HL-60 (cell line): ENCODE data around the gene NOL8.

Experiments used
- DNase-seq, 2 experiments: peaks; one replicate each; pipeline ENCODE4 v3.0.0-alpha.2; 2010 to 2020; ENCODE audit warnings: low read depth in 1 of 2, low spot score in 1 of 2
- H3K27ac ChIP-seq: fragments of 250-450 bp; sonication (Bioruptor Pico); replicated peaks from 2 replicates; pipeline ENCODE4 v1.5.1; 2020; ENCODE audit warnings: mild to moderate bottlenecking, moderate library complexity
- H3K27me3 ChIP-seq: fragments of 250-450 bp; sonication (Bioruptor Pico); 2 replicates; pipeline ENCODE4 v1.5.1; 2021; ENCODE audit warnings: mild to moderate bottlenecking, moderate library complexity; ENCODE audit not compliant: insufficient read depth, poor library complexity, severe bottlenecking
- H3K4me3 ChIP-seq: replicated peaks from 2 replicates; pipeline ENCODE4 v1.5.1; 2011; ENCODE audit warnings: mild to moderate bottlenecking, control low read depth, low read length; ENCODE audit not compliant: insufficient read depth
- GABPA ChIP-seq: IDR thresholded peaks from 2 replicates; pipeline ENCODE4 v1.6.1; 2012; ENCODE audit warnings: low read depth
- POLR2AphosphoS5 ChIP-seq: IDR thresholded peaks from 2 replicates; pipeline ENCODE4 v1.6.1; 2012; ENCODE audit warnings: low read depth
- REST ChIP-seq: IDR thresholded peaks from 2 replicates; pipeline ENCODE4 v1.6.1; 2012; ENCODE audit warnings: low read depth; ENCODE audit not compliant: insufficient replicate concordance
- SPI1 ChIP-seq: IDR thresholded peaks from 2 replicates; pipeline ENCODE4 v1.6.1; 2012; ENCODE audit warnings: low read depth, mild to moderate bottlenecking, borderline replicate concordance
- TF ChIP-seq, protein P1 (sequence below): IDR thresholded peaks from one replicate; pipeline ENCODE4 v1.5.1; 2011; ENCODE audit warnings: low read length, control low read depth, inconsistent platforms; ENCODE audit not compliant: insufficient read depth

Gene NOL8

DNA sequence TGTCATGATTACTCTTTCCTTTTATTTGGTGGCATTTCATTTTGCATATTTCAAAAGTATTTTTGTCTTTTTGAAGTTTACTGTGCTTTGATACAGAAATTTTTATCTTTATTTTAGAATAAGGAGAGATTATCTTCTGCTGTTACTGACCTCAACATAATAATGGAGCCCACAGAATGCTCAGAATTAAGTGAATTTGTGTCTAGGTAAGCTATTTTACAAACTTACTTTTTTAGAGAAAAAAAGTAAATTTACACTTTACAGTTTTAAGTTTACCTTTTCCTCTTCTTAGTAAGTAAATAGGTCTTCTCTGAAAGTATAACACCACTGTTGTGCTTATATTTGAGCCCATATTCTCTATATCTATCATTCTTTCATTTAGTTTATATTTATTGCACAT is 20.4 kb upstream of the NOL8 start:
- DNase-seq = no peak
- Histone ChIP-seq H3K4me3 (no peak overlapping the region), H3K27me3 (no peaks in the 10 kb centered on the region), H3K27ac (no peak overlapping the region)
- TF ChIP-seq, protein P1, sequence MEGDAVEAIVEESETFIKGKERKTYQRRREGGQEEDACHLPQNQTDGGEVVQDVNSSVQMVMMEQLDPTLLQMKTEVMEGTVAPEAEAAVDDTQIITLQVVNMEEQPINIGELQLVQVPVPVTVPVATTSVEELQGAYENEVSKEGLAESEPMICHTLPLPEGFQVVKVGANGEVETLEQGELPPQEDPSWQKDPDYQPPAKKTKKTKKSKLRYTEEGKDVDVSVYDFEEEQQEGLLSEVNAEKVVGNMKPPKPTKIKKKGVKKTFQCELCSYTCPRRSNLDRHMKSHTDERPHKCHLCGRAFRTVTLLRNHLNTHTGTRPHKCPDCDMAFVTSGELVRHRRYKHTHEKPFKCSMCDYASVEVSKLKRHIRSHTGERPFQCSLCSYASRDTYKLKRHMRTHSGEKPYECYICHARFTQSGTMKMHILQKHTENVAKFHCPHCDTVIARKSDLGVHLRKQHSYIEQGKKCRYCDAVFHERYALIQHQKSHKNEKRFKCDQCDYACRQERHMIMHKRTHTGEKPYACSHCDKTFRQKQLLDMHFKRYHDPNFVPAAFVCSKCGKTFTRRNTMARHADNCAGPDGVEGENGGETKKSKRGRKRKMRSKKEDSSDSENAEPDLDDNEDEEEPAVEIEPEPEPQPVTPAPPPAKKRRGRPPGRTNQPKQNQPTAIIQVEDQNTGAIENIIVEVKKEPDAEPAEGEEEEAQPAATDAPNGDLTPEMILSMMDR = no peak
- TF ChIP-seq POLR2AphosphoS5 (no peak), REST (no peak), SPI1 (no peak), GABPA (no peak)

DNA sequence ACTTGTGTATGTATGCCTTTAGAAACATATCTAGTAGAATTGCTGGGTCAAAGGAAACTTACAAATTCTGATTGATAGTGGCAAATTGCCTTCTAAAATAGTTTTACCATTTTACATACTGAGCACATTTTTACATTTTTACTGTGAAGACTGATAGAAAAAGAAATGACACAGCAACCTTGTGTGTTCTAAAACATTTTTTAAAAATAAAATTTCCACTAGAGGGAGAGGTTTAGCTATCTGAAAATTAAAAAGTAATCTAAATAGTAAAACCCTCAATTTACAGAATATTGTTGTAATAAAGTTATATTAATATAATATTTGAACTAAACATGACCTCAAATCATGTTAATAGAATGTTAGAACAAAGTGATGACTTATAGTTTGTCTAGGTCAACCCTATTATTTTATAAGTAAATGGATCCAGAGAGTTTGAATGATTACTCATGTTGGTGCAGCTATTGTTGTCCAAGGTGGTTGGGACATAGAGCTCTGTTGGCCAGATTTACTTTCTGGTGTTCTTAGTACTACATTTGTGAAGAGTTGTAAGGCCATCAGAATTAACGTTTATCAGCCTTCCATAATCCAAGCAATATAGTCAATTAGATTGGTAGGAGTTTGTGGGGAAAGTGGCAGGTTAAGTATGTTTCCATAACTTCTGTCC is 17.8 kb upstream of the NOL8 start:
- no peak overlapping the region for H3K4me3 ChIP-seq
- H3K27ac ChIP-seq = no peak overlapping the region
- TF ChIP-seq SPI1 (no peak), POLR2AphosphoS5 (no peak), GABPA (no peak), REST (no peak)
- TF ChIP-seq, protein P1 = no peak
- no peaks in the 10 kb centered on the region for H3K27me3 ChIP-seq
- no peak for DNase-seq

DNA sequence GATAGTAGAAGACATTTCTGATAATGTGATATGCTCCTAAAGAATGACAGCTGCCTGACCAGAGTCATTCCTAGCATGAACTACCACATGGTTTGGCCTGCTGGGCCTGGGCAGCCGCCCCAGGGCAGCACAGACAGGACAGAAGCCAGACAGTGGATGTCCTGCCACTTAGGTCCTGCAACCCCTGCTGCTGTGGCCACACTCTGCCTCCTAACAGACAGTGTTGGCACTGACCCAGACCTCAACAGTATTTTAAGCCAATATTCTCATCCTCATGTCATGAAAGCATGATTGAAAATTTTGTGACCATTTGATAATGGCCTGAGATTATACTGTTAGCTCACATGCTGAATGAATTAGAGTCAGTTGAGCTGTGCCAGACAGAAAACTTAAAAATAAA is 16.4 kb upstream of the NOL8 start:
- no peak for DNase-seq
- no peak for TF ChIP-seq POLR2AphosphoS5
- no peak for TF ChIP-seq GABPA
- TF ChIP-seq SPI1 = no peak
- TF ChIP-seq REST = no peak
- TF ChIP-seq, protein P1 = no peak
- no peak overlapping the region for H3K4me3 ChIP-seq
- H3K27me3 ChIP-seq = no peaks in the 10 kb centered on the region
- no peak overlapping the region for H3K27ac ChIP-seq
